Activated effector memory CD4-positive, alpha-beta T cell treated with Interleukin-2 at 50 U/mL for 16 hours (primary cell): ENCODE data around the gene TMX3.

Source experiments
- DNase-seq: peaks from one replicate; pipeline ENCODE4 v3.0.0-alpha.2; 2020

Gene TMX3

GRCh38 chr18:68707646-68708045 lies 7.3 kb downstream of the TMX3 start:
- DNase-seq, result no peak

DNA sequence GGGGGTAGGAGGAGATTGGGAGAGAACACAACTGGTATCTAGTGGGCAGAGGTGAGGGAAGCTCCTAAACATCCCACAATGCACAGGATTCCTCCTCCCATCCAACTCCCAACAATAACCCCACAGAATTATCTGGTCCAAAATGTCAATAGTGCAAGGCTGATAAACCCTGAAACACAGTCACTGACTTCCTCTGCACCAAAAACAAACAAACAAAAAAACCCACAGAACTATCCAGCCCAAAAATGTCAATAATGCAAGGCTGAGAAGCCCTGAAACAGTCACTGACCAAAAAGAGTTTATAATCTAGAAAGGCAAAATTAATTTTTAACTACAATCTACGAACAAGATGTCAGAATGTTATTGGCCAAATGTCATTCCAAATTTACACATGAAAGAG lies 9.8 kb downstream of the TMX3 start:
- DNase-seq, result no peak

- no peak for DNase-seq
Observed at GRCh38 chr18:68703326-68703725, 11.6 kb downstream of the TMX3 start.

DNA sequence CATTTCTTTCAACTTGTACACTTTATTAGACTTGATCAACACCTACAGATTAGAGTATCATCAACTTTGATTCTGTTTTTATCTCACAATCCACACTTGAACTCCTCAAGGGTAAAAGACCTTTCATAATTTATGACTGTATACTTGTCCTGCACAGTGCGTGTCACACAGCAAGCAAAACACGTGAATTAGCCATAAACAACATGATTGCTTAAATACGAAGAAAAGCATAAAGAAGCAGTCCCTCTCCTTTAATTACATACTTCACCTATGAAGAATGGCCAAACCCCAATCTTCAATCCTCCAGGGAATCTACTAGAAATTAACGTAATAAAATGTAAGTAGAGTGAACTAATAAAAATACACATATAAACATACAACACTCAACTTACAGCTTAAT lies 13.6 kb downstream of the TMX3 start:
- no peak for DNase-seq

DNA sequence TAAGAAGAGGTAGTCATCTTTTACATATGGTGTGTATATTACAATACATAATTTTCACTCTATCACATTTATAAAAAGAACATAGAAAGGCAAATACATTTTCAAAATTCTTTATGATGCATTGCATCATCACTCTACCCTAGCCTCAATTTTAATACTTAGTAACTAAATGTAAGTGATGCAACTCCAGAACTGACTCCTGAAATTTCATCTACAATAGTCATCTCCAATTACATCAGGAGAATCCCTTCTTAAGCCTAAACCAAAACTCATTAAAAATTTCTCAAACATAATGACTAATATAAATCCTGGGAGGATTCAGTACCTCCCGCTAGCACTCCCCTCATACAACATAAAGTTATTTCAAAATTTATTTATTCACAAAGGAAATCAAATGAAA lies 15.9 kb downstream of the TMX3 start:
- DNase-seq, result no peak

- no peak for DNase-seq
Observed at GRCh38 chr18:68696937-68697336, 18.0 kb downstream of the TMX3 start.

GRCh38 chr18:68694316-68694715 lies 20.6 kb downstream of the TMX3 start:
- DNase-seq, result no peak

GRCh38 chr18:68693091-68693815 lies 21.7 kb downstream of the TMX3 start:
- no peak for DNase-seq

DNA sequence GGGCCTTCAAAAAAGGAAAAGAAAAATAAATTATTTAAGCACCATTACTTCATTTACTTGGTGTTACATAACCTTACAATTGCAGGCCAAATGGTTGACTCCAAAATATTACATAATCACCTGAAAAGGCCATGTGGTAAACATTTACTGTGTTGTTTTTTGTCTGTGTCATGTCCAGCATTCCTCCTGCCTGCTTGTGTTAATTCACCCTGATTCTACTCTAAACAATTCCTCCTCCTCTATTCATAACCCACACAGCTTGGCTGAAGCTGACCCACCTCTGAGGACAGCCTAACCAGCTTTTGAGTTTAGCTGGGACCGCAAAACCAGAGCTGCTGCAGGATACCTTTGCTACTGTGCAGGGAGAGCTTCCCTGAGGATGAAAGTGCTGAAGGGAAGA lies 35.4 kb downstream of the TMX3 start:
- no peak for DNase-seq

- no peak for DNase-seq
Observed at GRCh38 chr18:68676913-68677312, 38.0 kb downstream of the TMX3 start.

DNA sequence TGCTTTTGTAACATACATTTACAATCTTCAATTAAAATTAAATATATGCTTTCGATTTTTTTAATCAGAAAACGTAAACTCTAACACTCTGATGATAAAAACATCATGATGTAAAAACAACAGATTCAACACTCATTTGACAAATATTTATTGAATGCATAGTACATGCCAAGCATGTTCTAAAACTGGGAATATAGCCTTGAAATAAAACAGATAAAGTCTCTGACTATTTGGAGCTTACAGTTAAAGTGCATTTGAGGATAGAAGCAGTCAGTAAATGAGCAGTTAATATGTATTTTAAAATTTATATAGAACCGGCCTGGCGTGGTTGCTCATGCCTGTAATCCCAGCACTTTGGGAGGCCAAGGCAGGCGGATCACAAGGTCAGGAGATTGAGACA lies 47.8 kb downstream of the TMX3 start:
- DNase-seq, result no peak

DNA sequence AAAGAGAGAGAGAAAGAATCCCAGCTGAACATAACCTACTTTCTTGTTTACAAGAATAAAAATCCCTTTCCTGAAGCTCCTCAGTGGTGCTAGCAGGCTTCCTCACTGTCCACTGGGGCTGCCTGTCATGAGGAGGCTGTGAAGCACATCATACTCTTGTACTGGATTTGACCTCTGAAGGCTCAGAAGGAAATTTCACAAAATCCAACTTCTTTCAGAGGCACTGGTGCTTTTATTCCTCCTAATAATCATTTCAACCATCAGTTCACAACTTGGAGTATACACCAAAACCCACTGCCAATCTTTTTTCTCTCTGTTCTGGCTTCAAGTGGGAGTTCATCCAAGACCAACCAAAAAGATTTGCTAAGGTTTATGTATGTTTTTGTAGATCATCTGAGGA lies 48.5 kb downstream of the TMX3 start:
- DNase-seq, result no peak

- no peak for DNase-seq
Observed at GRCh38 chr18:68665628-68666027, 49.3 kb downstream of the TMX3 start.

DNA sequence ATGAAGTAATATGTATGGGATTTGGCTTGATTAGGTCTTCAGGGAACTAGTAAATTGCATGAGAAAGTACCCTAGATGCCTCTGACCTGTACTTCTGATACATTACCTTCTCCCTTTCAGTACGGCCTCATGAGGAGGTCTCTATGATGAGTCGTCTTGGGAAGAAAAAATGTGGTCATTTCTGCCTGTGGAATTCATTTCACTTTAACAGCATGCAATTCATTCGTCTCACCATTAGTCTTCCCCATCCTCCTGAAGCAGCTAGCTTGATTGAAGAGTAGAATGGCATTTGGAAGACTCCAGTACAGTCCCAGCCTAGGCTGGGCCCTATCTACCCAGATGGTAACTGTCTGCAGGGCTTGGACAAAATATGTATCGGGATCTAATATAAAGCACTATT lies 52.2 kb downstream of the TMX3 start:
- DNase-seq, result no peak

DNA sequence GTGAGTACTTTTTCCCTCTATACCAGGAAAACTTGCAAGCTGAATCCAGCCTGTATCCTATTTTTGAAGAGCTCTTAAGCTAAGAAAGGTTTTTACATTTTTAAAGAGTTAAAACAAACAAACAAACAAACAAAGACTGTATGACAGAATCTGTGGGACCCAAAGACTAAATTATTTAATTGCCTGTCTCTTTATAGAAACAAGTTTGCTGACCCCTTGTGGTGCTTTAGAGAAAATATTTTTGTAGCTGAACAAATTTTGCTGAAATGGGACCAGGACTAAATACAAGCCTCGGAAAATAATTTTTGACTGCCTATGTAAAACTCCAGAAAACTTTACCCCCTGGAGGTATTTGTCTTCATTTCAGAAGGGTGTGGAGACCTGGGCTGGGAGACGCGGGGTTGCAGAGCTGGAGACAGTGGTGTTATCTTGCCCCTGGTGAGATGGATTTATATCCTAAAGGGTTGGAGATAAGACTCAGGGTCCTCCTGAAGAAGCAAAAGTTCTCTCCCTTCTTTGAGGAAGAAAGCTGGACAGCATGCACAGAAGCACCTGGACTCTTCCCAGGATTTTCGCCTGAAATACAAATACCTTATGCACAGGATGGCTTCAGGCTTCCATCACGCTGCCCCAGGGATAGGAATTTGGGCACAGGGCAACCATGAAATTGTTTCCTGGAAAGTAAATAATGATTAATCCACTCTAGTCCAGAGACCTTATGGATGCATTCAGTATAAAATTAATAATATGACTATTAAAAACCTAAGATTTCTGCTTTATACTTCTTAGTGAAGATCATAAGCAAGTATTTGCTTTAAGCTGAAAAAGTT lies 54.3 kb downstream of the TMX3 start:
- DNase-seq, result no peak

DNA sequence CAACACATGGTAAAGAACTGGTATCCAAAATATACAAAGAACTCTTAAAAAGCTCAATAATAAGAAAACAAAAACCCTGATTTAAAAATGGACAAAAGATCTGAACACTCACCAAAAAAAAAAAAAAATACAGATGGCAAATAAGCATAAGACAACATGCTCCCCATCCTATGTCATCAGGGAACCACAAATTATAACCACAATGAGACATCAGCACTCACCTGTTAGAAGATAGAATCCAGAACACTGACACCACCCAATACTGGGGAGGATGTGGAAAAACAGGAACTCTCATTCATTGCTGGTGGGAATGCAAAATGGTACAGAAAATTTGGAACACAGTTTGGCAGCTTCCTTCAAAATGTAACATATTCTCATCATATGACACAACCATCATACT lies 66.7 kb downstream of the TMX3 start:
- DNase-seq, result no peak

GRCh38 chr18:68642003-68642402 lies 72.9 kb downstream of the TMX3 start:
- DNase-seq, result no peak

- no peak for DNase-seq
Observed at GRCh38 chr18:68640861-68641260, 74.0 kb downstream of the TMX3 start.

- no peak for DNase-seq
Observed at GRCh38 chr18:68638613-68639012, 76.3 kb downstream of the TMX3 start.

DNA sequence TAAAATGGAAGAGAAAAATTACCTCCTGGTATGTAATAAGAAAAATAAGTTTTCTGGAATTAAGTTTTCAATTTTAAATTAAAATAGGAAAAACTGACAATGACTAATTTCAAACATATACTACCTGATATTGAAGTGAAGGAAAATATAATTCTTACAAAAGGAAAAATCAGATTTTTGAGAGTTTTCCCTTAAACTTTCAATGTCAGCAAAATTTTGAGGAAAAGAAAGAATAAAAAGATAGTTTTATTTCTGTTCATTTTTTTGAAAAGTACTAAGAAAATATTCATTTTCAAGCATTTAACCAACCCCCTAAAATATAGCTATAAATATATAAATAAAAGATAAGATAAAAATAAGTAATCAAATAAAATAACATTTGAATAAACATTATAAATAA lies 87.1 kb downstream of the TMX3 start:
- DNase-seq, result no peak
